SH-SY5Y (cell line): ENCODE results near the gene VDR.

Experiments used
- GATA2 ChIP-seq: IDR thresholded peaks from 2 replicates; pipeline ENCODE4 v1.6.1; 2011; ENCODE audit warnings: mild to moderate bottlenecking, low read depth, low read length
- GATA3 ChIP-seq: IDR thresholded peaks from 2 replicates; pipeline ENCODE4 v1.6.1; 2011; ENCODE audit warnings: low read depth, mild to moderate bottlenecking, low read length, moderate library complexity

DNA sequence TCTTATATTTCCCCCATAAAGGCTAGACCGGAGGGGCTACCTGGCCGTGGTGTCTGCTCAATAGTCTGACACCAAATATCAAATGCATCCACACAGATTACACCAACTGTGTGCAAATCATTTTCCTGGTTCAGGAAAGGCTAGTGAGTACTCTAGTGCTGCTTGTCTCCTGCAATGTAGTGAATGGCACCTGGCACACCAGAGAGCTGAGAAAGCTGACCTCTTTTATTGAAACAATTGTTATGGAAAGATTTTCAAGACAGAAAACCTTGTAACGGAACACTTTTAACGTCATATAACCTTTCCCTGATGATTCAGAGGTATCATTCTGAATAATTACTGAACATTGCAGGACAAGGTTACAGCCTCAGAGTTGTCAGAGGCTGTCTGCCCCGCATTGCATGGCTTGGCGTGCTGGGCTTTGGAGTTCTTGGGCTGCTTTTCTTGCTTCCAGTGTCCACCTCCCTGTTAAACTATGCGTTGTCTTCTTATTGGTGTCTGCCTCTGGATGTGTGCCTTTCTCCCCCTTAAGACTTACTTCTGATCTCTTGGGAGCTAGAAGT, 44.4 kb downstream of the VDR start:
- TF ChIP-seq GATA3 (no peak), GATA2 (no peak)
